ENCODE results near the gene C1orf185. TPM values are rescaled to one million over a fixed set of nuclear protein-coding genes. Genes with fewer than 3 reads are reported as not detected.

Gene C1orf185
- total and polyA plus RNA-seq, 7 donors, result not detected

GRCh38 chr1:51070640-51071039 lies 31.4 kb upstream of the C1orf185 start:
- H3K27me3 ChIP-seq, result no peaks in the 10 kb centered on the region
- TF ChIP-seq POLR2AphosphoS5 (IDR thresholded peaks at IDR 0.05) (no peak), CTCF (IDR thresholded peaks at IDR 0.05) (no peak), EP300 (IDR thresholded peaks at IDR 0.05) (no peak), POLR2A (IDR thresholded peaks at IDR 0.05) (no peak)
- WGBS, 2 donors, result 93 to 96% methylated on average over 1 of the region's 1 CpG
- no peak for DNase-seq
- no peaks in the 10 kb centered on the region for H3K36me3 ChIP-seq
- no peaks in the 10 kb centered on the region for H3K4me1 ChIP-seq
- no peaks in the 10 kb centered on the region for H3K9me3 ChIP-seq
- H3K27ac ChIP-seq, result no peak overlapping the region
- intact Hi-C loops (cut with DNase I), result no loop called here
- no peak overlapping the region for H3K4me3 ChIP-seq

DNA sequence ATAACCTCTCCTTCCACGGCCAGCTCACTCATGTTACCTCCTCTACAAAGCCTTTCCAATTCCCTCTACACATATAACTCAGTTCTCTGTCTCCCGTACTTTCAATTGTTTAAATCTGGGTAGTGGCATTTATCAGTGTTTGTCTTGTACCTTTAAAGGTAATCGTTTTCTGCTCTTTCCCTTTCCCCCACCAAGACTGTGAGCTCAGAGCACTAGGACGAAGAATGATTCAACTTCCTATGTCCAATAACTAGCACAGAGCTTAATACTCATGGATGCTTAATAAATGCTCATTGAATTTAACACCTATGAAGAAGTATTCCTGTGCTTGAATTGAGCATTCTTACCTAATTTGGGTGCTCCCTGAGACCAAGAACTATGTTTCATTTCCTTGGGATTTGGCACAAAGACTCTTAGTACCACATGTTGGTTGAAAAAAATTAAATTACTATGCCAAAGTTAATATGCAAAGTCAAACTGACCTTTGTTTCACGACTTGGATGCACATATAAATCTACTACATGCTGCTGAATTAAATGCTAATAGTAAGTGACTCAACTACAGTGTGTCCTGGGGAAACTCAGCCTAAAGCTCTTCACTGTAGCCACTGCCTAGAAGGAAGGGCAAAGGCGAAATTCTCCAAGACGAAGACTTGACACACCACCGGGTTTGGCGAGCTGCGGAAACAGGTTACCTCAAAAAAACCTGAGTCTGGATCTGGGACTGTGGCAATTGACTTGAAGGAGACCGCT lies 30.6 kb upstream of the C1orf185 start:
- H3K9me3 ChIP-seq, result no peaks in the 10 kb centered on the region
- intact Hi-C loops (cut with DNase I), result no loop called here
- WGBS, 2 donors, result 84 to 86% methylated on average over 11 of the region's 11 CpGs
- no peak for DNase-seq
- H3K4me3 ChIP-seq, result no peak overlapping the region
- no peaks in the 10 kb centered on the region for H3K4me1 ChIP-seq
- H3K27me3 ChIP-seq, result no peaks in the 10 kb centered on the region
- TF ChIP-seq CTCF (IDR thresholded peaks at IDR 0.05) (no peak), POLR2AphosphoS5 (IDR thresholded peaks at IDR 0.05) (no peak), EP300 (IDR thresholded peaks at IDR 0.05) (no peak), POLR2A (IDR thresholded peaks at IDR 0.05) (no peak)
- H3K27ac ChIP-seq, result no peak overlapping the region
- H3K36me3 ChIP-seq, result no peaks in the 10 kb centered on the region

DNA sequence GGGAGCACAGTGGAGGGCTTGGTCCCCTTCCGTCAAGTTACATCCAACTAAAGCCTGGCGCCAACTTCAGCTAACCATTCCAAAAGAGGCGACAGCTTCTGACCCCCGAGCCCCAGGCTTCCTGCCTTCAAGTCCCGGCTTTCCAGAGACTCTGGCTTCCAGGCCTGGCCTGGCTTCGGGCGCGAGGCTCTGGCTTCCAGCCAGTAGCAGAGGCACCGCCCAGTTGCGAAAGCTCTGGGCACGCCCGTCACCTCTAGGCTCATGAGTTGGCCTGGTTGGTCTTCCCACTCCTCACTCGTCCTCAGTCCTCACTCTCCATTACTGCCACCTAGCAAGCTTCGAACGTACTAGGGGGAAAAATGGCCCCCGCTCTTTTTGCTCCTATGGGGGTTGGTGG lies 30.0 kb upstream of the C1orf185 start:
- TF ChIP-seq CTCF (IDR thresholded peaks at IDR 0.05), result no peak
- TF ChIP-seq POLR2AphosphoS5 (IDR thresholded peaks at IDR 0.05), result no peak
- TF ChIP-seq POLR2A (IDR thresholded peaks at IDR 0.05), result no peak
- TF ChIP-seq EP300 (IDR thresholded peaks at IDR 0.05), result no peak
- Histone ChIP-seq H3K36me3 (no peaks in the 10 kb centered on the region), H3K27ac (no peak overlapping the region), H3K4me3 (no peak overlapping the region), H3K4me1 (no peaks in the 10 kb centered on the region), H3K27me3 (no peaks in the 10 kb centered on the region), H3K9me3 (no peaks in the 10 kb centered on the region)
- 50 to 82% methylated on average over 16 of the region's 16 CpGs for WGBS, 2 donors
- intact Hi-C loops (cut with DNase I), result no loop called here
- no peak for DNase-seq

DNA sequence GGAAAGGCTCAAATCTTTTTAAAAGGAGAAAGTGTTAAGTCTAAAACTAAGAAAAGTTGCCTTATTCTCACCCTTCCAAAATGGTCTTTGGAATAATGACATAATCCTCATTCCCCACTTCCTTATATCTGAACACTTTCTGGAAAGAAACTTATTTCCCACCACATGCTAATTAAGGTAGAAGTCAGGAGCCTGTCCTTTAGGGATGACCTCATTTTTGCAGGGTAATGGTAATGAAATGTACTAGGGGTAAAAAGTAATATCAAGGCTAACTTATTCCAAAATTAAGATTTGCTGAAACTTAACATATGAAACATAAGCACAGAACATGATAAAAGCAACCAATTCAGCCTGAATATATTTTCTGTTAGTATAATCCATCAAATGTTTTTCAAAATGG lies 29.4 kb upstream of the C1orf185 start:
- no peak for DNase-seq
- no peak for TF ChIP-seq CTCF (IDR thresholded peaks at IDR 0.05)
- TF ChIP-seq POLR2A (IDR thresholded peaks at IDR 0.05), result no peak
- TF ChIP-seq EP300 (IDR thresholded peaks at IDR 0.05), result no peak
- no peak for TF ChIP-seq POLR2AphosphoS5 (IDR thresholded peaks at IDR 0.05)
- no peak overlapping the region for H3K27ac ChIP-seq
- H3K9me3 ChIP-seq, result no peaks in the 10 kb centered on the region
- intact Hi-C loops (cut with DNase I), result no loop called here
- no peaks in the 10 kb centered on the region for H3K4me1 ChIP-seq
- no peaks in the 10 kb centered on the region for H3K36me3 ChIP-seq
- H3K4me3 ChIP-seq, result no peak overlapping the region
- H3K27me3 ChIP-seq, result no peaks in the 10 kb centered on the region

DNA sequence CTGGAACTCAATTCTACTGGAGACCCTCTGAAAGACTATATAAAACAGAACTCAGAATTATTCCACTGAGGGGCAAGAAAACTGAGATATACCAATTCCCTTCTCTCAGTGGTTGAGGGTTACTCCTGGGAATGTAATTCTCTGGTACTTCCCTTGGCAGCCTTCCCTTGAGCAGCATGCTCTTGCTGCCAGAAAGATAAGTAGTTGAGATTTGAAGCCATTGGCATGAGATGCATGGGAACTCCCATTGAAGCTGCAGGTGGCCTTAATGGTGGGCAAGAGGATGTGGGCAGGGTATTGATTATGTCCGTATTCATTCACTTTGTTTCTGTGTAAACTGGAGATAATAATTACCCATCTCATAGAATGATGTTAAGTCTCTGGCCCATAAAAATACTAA lies 28.6 kb upstream of the C1orf185 start:
- H3K4me3 ChIP-seq, result no peak overlapping the region
- H3K27ac ChIP-seq, result no peak overlapping the region
- no peaks in the 10 kb centered on the region for H3K36me3 ChIP-seq
- intact Hi-C loops (cut with DNase I), result no loop called here
- TF ChIP-seq POLR2A (IDR thresholded peaks at IDR 0.05) (no peak), CTCF (IDR thresholded peaks at IDR 0.05) (no peak), EP300 (IDR thresholded peaks at IDR 0.05) (no peak), POLR2AphosphoS5 (IDR thresholded peaks at IDR 0.05) (no peak)
- no peaks in the 10 kb centered on the region for H3K27me3 ChIP-seq
- 78 to 91% methylated on average over 1 of the region's 1 CpG for WGBS, 2 donors
- no peaks in the 10 kb centered on the region for H3K4me1 ChIP-seq
- DNase-seq, result no peak
- no peaks in the 10 kb centered on the region for H3K9me3 ChIP-seq

Data from sigmoid colon (tissue), 7 donors.